ENCODE measurements around the gene FPGT. TPM values are rescaled to one million over a fixed set of nuclear protein-coding genes. Genes with fewer than 3 reads are reported as not detected.

FPGT gene
- total RNA-seq, 1 donor from 2014 or later = 9.1 TPM

- Histone ChIP-seq H2AFZ (ENCODE audit: low read depth, low read length) (no peak overlapping the region), H3K27me3 (ENCODE audit: insufficient read depth, low read length) (no peaks in the 10 kb centered on the region), H3K9me3 (ENCODE audit: insufficient read depth, low read depth, low read length) (no peaks in the 10 kb centered on the region), H3K27ac (ENCODE audit: low read depth, low read length) (no peak overlapping the region), H3K36me3 (ENCODE audit: insufficient read depth, low read length) (no peaks in the 10 kb centered on the region), H3K4me3 (ENCODE audit: insufficient read depth, low read depth, low read length) (no peak overlapping the region), H4K20me1 (ENCODE audit: insufficient read depth, low read length) (no peaks in the 10 kb centered on the region), H3K79me2 (ENCODE audit: insufficient read depth, low read length) (no peaks in the 10 kb centered on the region), H3K4me1 (ENCODE audit: insufficient read depth, low read length) (no peaks in the 10 kb centered on the region), H3K4me2 (ENCODE audit: low read length) (no peak overlapping the region), H3K9ac (ENCODE audit: low read length) (no peak overlapping the region)
- FAIRE-seq (no peak), DNase-seq (ENCODE audit: low read depth) (peak; percentile 2)
- Mint-ChIP-seq H3K9me3 (ENCODE audit: unreplicated experiment) (no peaks in the 10 kb centered on the region), H3K4me1 (ENCODE audit: low read depth, unreplicated experiment) (peaks cover 6% of the 10 kb centered on the region), H3K4me3 (ENCODE audit: unreplicated experiment) (no peak overlapping the region), H3K36me3 (ENCODE audit: low read depth, unreplicated experiment) (no peaks in the 10 kb centered on the region), H3K27me3 (ENCODE audit: low read depth, unreplicated experiment) (no peaks in the 10 kb centered on the region), H3K27ac (ENCODE audit: unreplicated experiment) (peak overlapping the region; percentile 77)
- TF ChIP-seq CTCF (IDR thresholded peaks at IDR 0.05; ENCODE audit: insufficient read depth, low read depth, low read length) (no peak), EZH2 (IDR thresholded peaks at IDR 0.05; ENCODE audit: insufficient read depth, low read length) (no peak)
Measured at GRCh38 chr1:74180490-74180889, 17.6 kb upstream of the FPGT start.

- H3K4me1 ChIP-seq (ENCODE audit: insufficient read depth, low read length) = no peaks in the 10 kb centered on the region
- no peak overlapping the region for H3K4me2 ChIP-seq (ENCODE audit: low read length)
- FAIRE-seq (no peak), DNase-seq (ENCODE audit: low read depth) (peak; percentile 30)
- no peak overlapping the region for H3K9ac ChIP-seq (ENCODE audit: low read length)
- H3K4me3 ChIP-seq (ENCODE audit: insufficient read depth, low read depth, low read length) = no peak overlapping the region
- H3K4me3 Mint-ChIP-seq (ENCODE audit: unreplicated experiment) = no peak overlapping the region
- H3K9me3 ChIP-seq (ENCODE audit: insufficient read depth, low read depth, low read length) = no peaks in the 10 kb centered on the region
- no peak overlapping the region for H2AFZ ChIP-seq (ENCODE audit: low read depth, low read length)
- H3K27me3 ChIP-seq (ENCODE audit: insufficient read depth, low read length) = no peaks in the 10 kb centered on the region
- H3K27ac Mint-ChIP-seq (ENCODE audit: unreplicated experiment) = no peak overlapping the region
- no peaks in the 10 kb centered on the region for H3K36me3 Mint-ChIP-seq (ENCODE audit: low read depth, unreplicated experiment)
- no peaks in the 10 kb centered on the region for H3K27me3 Mint-ChIP-seq (ENCODE audit: low read depth, unreplicated experiment)
- H3K79me2 ChIP-seq (ENCODE audit: insufficient read depth, low read length) = no peaks in the 10 kb centered on the region
- H3K9me3 Mint-ChIP-seq (ENCODE audit: unreplicated experiment) = peaks cover 1% of the 10 kb centered on the region
- H4K20me1 ChIP-seq (ENCODE audit: insufficient read depth, low read length) = no peaks in the 10 kb centered on the region
- H3K27ac ChIP-seq (ENCODE audit: low read depth, low read length) = no peak overlapping the region
- no peak for TF ChIP-seq CTCF (IDR thresholded peaks at IDR 0.05; ENCODE audit: insufficient read depth, low read depth, low read length)
- no peak for TF ChIP-seq EZH2 (IDR thresholded peaks at IDR 0.05; ENCODE audit: insufficient read depth, low read length)
- no peaks in the 10 kb centered on the region for H3K36me3 ChIP-seq (ENCODE audit: insufficient read depth, low read length)
- H3K4me1 Mint-ChIP-seq (ENCODE audit: low read depth, unreplicated experiment) = peaks cover 4% of the 10 kb centered on the region
Measured at GRCh38 chr1:74193908-74194307, 4.1 kb upstream of the FPGT start.

GRCh38 chr1:74195339-74195738 is 2.7 kb upstream of the FPGT start:
- Histone ChIP-seq H3K4me3 (ENCODE audit: insufficient read depth, low read depth, low read length) (no peak overlapping the region), H3K9ac (ENCODE audit: low read length) (no peak overlapping the region), H3K79me2 (ENCODE audit: insufficient read depth, low read length) (no peaks in the 10 kb centered on the region), H3K27ac (ENCODE audit: low read depth, low read length) (no peak overlapping the region), H3K36me3 (ENCODE audit: insufficient read depth, low read length) (no peaks in the 10 kb centered on the region), H2AFZ (ENCODE audit: low read depth, low read length) (no peak overlapping the region), H3K27me3 (ENCODE audit: insufficient read depth, low read length) (no peaks in the 10 kb centered on the region), H3K9me3 (ENCODE audit: insufficient read depth, low read depth, low read length) (no peaks in the 10 kb centered on the region), H3K4me2 (ENCODE audit: low read length) (no peak overlapping the region), H4K20me1 (ENCODE audit: insufficient read depth, low read length) (no peaks in the 10 kb centered on the region), H3K4me1 (ENCODE audit: insufficient read depth, low read length) (no peaks in the 10 kb centered on the region)
- Mint-ChIP-seq H3K27me3 (ENCODE audit: low read depth, unreplicated experiment) (no peaks in the 10 kb centered on the region), H3K36me3 (ENCODE audit: low read depth, unreplicated experiment) (no peaks in the 10 kb centered on the region), H3K4me3 (ENCODE audit: unreplicated experiment) (no peak overlapping the region), H3K4me1 (ENCODE audit: low read depth, unreplicated experiment) (no peaks in the 10 kb centered on the region), H3K27ac (ENCODE audit: unreplicated experiment) (no peak overlapping the region), H3K9me3 (ENCODE audit: unreplicated experiment) (no peaks in the 10 kb centered on the region)
- FAIRE-seq (no peak), DNase-seq (ENCODE audit: low read depth) (no peak)
- no peak for TF ChIP-seq CTCF (IDR thresholded peaks at IDR 0.05; ENCODE audit: insufficient read depth, low read depth, low read length)
- TF ChIP-seq EZH2 (IDR thresholded peaks at IDR 0.05; ENCODE audit: insufficient read depth, low read length) = no peak

All from astrocyte (in vitro differentiated cells and primary cell).